ENCODE results near the gene PRM3.
"Not testable (repeated sequence)": the region's sequence is repeated elsewhere in the genome, so short reads cannot be mapped to it uniquely, and the experiment has no call there.

The PRM3 gene

DNA sequence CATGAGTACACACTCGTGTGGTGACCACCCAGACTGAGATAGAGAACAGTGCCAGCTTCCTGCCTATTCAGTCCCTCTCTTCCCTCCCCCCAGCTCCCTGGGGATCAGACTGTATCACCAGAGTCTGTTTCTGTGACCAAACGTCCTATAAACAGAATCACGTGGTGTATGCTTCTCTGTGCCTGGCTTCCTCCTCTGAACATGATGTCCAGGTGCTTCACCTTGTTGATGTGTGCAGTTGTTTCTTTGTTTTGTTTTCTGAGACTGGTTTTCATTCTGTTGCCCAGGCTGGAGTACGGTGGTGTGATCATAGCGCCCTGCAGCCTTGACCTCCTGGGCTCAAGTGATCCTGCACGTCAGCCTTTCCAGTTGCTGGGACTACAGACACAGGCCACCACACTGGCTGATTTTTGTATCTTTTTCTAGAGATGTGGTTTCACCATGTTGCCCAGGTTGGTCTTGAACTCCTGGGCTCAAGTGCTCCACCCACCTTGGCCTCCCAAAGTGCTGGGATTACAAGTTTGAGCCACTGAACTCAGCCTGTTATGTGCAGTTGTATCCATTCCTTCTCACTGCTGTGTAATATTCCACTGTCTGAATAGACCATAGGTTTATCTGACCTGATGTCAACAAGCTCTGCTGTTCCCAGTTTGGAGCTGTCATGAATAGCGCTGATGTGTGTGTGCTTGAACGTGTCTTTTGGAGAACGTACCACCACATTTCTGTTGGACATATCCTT is 36.6 kb upstream of the PRM3 start:
- Mint-ChIP-seq H3K27ac (no peak overlapping the region), H3K4me1 (ENCODE audit: low read depth) (peaks cover 48% of the 10 kb centered on the region), H3K36me3 (no peaks in the 10 kb centered on the region), H3K4me3 (no peak overlapping the region), H3K9me3 (ENCODE audit: low read depth) (no peaks in the 10 kb centered on the region), H3K27me3 (no peaks in the 10 kb centered on the region)

DNA sequence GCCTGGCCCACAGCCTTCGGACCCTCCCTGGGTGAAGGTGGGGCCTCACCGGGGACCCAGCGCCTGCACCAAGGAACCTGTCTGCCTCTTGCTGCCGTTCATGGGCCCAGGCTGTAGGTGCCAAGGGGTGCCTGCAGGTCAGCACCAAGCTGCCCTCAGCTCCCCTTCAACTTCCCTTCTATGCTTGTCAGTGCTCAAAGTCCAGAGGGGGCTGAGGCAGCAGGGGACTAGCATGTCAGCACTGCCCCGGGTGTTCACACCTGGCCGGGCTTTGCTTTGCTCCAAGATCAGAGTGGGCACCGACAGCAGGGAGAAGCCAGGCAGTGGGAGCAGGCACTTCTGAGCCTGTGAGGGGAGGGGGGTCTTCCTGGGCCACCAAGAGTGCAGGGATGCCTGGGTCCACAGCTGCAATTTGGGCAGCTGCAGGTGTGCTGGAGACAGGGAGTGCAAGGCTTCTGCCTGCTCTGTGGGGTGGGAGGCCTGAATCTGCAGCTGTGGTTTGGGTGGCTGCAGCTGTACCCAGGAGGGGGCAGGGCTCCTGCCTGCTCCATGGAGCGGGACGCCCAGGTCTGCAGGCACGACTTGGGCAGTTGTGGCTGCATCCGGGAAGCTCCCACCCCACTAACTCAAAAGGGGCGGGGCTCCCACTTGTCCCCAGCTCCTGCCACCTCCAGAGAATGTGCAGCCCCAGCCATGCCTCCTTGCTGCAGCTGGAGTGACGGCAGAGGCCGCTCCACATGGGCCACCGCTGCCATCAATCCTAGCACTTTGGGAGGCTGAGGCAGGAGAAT is 35.3 kb upstream of the PRM3 start:
- H3K36me3 Mint-ChIP-seq: no peaks in the 10 kb centered on the region
- H3K9me3 Mint-ChIP-seq (ENCODE audit: low read depth): no peaks in the 10 kb centered on the region
- H3K27me3 Mint-ChIP-seq: no peaks in the 10 kb centered on the region
- H3K27ac Mint-ChIP-seq: no peak overlapping the region
- H3K4me1 Mint-ChIP-seq (ENCODE audit: low read depth): peaks cover 45% of the 10 kb centered on the region
- no peak overlapping the region for H3K4me3 Mint-ChIP-seq

DNA sequence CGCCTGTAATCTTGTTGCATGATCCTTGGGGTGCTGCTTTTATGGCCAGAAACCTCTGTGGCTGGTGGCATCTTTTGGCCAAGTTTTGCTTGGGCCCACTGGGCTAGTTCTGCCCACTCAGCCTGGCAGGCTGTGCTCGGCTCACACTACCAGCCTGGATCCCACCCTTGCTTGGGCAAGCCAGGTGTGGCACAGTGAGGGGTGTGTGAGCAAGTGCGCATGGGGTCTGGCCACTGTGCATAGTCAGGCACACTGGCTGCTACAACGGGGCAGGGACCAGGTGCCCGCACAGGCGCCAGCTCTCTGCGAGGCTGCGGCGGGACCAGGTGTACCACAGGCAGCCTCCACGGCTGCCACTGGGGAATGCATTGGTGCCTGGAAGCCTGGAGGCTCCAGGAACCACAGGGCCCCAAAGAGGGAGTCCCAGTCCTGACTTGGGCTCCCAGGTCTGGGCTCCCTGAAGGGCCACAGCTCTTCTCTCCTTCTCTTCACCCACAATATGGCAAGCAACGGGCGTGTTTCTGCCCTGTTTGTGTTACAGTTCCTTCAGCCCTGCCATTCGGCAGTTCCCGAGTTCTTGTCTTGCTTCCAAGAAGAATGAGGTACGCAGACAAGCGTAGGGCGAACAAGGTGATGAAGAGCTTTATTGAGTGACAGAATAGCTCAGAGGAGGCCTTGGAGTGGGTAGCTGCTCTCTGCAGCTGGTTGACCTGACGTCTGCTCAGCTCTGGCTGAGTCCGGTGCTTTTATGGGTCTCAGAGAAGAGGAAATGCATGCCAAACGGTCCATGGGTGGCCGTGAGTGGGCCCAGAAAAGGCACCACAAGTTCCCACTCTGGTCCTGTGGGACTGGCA is 34.4 kb upstream of the PRM3 start:
- no peak overlapping the region for H3K4me3 Mint-ChIP-seq
- H3K4me1 Mint-ChIP-seq (ENCODE audit: low read depth): peaks cover 37% of the 10 kb centered on the region
- H3K27me3 Mint-ChIP-seq: no peaks in the 10 kb centered on the region
- no peak overlapping the region for H3K27ac Mint-ChIP-seq
- no peaks in the 10 kb centered on the region for H3K9me3 Mint-ChIP-seq (ENCODE audit: low read depth)
- no peaks in the 10 kb centered on the region for H3K36me3 Mint-ChIP-seq

DNA sequence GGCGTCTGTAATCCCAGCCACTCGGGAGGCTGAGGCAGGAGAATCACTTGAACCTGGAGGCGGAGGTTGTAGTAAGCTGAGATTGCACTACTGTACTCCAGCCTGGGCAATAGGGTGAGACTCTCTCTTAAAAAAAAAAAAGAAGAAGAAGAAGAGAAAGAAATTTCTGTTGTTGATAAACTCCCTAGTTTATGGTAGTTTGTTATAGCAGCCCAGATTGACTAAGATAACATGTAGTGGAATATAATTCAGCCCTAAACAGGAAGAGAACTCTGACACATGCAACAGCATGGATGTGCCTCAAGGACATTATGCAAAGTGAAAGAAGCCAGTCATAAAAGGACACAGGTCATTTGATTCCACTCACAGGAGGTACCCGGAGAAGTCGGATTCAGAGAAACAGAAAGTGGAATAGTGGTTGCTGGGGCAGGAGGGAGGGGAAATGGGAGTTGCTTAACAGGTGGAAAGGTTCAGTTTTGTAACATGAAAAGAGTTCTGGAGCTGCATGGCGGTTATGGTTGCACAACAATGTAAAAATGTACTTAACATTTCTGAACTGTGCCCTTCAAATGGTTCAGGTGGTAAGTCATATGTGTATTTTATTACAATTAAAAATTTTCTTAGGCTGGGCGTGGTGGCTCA is 33.7 kb upstream of the PRM3 start:
- Mint-ChIP-seq H3K4me1 (ENCODE audit: low read depth) (peaks cover 30% of the 10 kb centered on the region), H3K27me3 (no peaks in the 10 kb centered on the region), H3K27ac (no peak overlapping the region), H3K4me3 (no peak overlapping the region), H3K36me3 (no peaks in the 10 kb centered on the region), H3K9me3 (ENCODE audit: low read depth) (no peaks in the 10 kb centered on the region)

DNA sequence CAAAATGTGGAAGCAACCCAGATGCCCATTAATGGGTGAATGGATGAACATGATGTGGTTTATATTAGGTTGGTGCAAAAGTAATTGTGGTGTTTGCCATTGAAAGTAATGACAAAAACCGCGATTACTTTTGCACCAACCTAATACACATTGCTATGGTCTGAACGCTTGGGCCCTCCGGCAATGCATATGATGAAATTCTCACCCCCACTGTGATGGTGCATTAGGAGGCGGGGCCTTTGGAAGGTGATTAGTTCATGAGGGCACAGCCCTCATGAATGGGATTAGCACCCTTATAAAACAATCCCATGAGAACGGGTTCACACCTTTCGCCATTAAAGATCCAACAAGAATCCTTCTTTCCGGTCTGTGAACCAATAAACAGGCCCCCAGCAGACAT is 33.0 kb upstream of the PRM3 start:
- no peaks in the 10 kb centered on the region for H3K36me3 Mint-ChIP-seq
- no peak overlapping the region for H3K4me3 Mint-ChIP-seq
- H3K27ac Mint-ChIP-seq: no peak overlapping the region
- no peaks in the 10 kb centered on the region for H3K27me3 Mint-ChIP-seq
- H3K9me3 Mint-ChIP-seq (ENCODE audit: low read depth): no peaks in the 10 kb centered on the region
- H3K4me1 Mint-ChIP-seq (ENCODE audit: low read depth): peaks cover 24% of the 10 kb centered on the region

DNA sequence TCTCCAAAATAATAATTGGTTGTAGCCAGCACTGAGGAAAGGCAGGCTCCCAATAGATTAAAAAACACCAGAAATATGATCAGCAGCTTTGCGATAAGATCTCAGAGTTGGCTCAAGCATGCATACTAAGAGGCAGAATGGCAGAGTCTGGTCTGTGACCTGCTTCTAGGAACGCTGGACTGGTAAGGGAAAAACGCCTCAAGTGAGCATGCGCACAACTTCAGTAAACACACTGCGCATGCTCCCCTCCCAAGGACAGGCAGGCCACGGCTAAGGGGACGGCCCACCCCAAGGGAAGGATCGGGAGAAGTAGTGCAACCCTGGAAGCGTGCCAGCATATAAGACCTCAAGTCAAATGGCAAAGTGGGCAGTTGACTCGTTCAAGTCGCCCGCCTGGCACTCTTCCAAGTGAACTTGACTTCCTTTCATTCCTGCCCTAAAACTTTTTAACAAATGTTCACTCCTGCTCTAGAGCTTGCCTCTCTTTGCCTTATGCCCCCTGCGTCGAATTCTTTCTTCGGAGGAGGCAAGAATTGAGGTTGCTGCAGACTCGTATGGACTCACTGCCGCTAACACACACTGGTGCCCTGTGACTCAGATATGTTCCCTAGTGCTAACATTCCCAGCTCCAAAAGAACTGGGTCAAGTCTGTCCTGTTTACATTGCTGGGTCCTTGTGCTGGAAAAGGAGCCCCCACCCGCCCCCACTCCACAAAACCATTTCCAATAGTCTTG is 30.1 kb upstream of the PRM3 start:
- H3K4me3 Mint-ChIP-seq: no peak overlapping the region
- peaks cover 11% of the 10 kb centered on the region for H3K4me1 Mint-ChIP-seq (ENCODE audit: low read depth)
- H3K27me3 Mint-ChIP-seq: no peaks in the 10 kb centered on the region
- no peak overlapping the region for H3K27ac Mint-ChIP-seq
- H3K36me3 Mint-ChIP-seq: no peaks in the 10 kb centered on the region
- no peaks in the 10 kb centered on the region for H3K9me3 Mint-ChIP-seq (ENCODE audit: low read depth)

DNA sequence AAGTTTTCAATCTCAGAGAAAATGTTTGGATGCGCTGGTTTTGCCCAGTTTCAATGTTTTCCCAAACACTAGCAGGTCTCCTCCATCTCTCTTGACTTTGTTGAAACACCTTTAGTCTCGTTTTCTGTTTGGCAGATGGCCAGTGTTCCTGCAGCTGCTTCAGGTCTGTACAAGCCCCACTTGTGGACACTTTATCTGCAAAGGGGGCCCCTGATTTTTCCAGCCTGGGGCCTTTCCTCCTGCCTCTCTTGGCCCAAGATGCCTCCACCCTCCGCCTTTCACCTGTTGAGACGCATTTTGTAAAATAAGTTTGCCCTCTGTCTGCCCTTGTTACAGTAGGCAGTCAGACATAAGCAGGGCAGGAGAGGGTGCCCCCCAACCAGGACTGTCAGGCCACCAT is 29.5 kb upstream of the PRM3 start:
- no peaks in the 10 kb centered on the region for H3K36me3 Mint-ChIP-seq
- H3K27me3 Mint-ChIP-seq: no peaks in the 10 kb centered on the region
- no peak overlapping the region for H3K4me3 Mint-ChIP-seq
- peaks cover 13% of the 10 kb centered on the region for H3K4me1 Mint-ChIP-seq (ENCODE audit: low read depth)
- H3K27ac Mint-ChIP-seq: no peak overlapping the region
- H3K9me3 Mint-ChIP-seq (ENCODE audit: low read depth): no peaks in the 10 kb centered on the region

DNA sequence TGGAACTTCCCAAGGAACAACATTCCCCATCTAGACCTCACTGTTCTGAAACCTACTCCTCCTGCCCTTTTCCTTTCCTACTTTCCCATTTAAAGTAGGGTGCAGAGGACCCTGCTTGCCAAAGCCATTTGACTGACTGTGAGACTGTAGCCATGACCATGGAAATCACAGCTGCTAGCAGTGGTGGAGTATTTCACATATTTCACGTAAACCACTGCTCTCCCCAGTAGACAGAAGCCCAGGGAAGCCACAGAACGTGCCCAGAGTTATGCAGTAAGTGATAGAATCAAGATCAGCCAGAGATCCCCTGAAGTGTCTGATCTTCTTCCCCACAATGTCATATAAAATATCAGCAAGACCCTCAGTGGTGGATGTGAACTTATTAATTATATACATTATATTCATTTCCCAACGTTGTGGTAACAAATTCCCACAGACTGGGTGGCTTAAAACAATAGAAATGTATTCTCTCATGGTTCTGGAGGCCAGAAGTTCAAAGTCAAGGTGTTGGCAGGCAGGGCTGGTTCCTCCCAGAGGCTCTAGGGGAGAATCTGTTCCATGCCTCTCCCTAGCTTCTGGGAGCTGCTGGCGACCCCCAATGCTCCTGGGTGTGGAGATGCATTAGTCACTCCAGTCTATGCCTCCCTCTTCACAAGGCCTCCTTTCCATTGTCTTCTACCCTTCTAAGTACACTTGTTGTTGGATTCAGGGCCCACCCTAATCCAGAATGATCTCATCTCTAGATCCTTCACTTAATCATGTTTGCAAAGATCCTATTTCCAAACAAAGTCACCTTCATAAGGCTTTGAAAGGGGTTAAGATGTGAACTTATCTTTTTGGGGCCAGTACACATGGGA is 28.4 kb upstream of the PRM3 start:
- Mint-ChIP-seq H3K9me3 (ENCODE audit: low read depth) (no peaks in the 10 kb centered on the region), H3K27me3 (no peaks in the 10 kb centered on the region), H3K4me1 (ENCODE audit: low read depth) (peaks cover 20% of the 10 kb centered on the region), H3K27ac (no peak overlapping the region), H3K36me3 (no peaks in the 10 kb centered on the region), H3K4me3 (no peak overlapping the region)

DNA sequence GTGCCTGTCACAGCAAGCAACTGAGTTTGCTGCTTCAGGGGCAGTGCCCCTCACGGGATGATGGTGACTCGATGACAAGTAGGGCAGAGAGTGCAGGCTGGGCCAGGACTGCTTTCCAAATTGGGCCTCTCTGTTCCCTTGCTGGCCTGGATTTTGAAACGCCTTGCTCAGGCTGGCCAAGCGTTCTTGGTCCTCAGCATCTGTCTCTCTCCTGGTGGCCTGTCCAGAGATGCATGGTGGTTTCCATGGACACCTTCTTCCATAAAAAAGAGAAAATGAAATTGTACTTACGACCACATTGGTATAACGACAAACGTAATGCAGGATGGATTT is 27.1 kb upstream of the PRM3 start:
- Mint-ChIP-seq H3K27me3 (no peaks in the 10 kb centered on the region), H3K4me3 (no peak overlapping the region), H3K36me3 (no peaks in the 10 kb centered on the region), H3K27ac (no peak overlapping the region), H3K4me1 (ENCODE audit: low read depth) (peaks cover 28% of the 10 kb centered on the region), H3K9me3 (ENCODE audit: low read depth) (no peaks in the 10 kb centered on the region)

DNA sequence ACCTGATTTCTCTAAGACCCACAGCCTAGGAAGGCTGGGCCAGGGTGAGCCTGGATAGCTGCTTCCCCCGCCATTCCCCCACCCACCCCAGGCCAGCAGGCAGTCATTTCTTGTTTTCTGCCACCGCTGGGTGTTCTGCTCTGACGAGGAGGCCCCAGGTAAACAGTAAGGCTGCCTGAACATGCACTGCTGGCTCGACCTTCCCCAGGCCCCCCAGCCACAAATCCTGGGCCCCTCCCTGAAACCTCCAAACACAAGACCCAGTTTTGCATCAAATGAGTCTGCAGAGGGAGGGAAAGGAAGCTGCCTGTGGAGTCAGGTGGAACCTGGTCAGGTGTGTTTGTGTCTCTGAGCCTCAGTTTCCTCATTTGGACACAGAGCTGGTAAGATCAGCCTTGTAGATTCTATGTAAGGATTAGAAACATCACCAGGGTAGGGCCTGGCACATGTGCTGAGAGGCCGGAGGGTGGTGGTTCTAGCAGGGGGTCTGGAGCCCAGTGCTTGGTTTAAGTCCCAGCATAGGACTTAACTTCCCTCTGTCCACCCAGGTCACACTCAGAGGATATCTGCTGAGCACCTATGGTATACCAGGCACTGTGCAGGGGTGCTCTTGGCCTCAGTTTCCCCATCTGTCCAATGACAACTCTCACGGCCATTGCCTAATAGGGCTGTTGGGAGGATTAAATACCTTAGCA is 26.6 kb upstream of the PRM3 start:
- H3K36me3 Mint-ChIP-seq: no peaks in the 10 kb centered on the region
- no peaks in the 10 kb centered on the region for H3K27me3 Mint-ChIP-seq
- no peaks in the 10 kb centered on the region for H3K9me3 Mint-ChIP-seq (ENCODE audit: low read depth)
- H3K4me3 Mint-ChIP-seq: no peak overlapping the region
- peaks cover 28% of the 10 kb centered on the region for H3K4me1 Mint-ChIP-seq (ENCODE audit: low read depth)
- no peak overlapping the region for H3K27ac Mint-ChIP-seq

DNA sequence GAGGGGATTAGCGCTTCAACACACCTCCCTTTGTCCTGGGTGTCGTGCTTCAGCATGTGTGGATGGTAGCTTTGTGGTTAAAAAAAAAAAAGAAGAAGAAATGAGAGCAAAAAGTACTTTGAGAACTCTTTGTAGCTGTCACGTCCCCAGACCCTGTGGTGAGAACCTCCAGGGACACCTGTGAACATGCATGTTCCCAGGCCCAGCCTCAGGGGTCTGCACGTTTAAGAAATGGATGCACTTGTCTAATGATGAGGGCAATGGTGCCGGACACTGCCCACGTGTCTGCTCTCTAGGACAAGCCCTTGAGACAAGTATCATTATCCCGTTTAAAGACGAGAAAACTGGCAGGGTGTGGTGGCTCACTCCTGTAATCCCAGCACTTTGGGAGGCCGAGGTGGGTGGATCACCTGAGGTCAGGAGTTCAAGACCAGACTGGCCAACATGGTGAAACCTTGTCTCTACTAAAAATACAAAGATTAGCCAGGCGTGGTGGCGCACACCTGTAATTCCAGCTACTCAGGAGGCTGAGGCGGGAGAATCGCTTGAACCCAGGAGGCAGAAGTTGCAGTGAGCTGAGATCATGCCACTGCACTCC is 25.6 kb upstream of the PRM3 start:
- H3K27ac Mint-ChIP-seq: peak overlapping the region; percentile 78

DNA sequence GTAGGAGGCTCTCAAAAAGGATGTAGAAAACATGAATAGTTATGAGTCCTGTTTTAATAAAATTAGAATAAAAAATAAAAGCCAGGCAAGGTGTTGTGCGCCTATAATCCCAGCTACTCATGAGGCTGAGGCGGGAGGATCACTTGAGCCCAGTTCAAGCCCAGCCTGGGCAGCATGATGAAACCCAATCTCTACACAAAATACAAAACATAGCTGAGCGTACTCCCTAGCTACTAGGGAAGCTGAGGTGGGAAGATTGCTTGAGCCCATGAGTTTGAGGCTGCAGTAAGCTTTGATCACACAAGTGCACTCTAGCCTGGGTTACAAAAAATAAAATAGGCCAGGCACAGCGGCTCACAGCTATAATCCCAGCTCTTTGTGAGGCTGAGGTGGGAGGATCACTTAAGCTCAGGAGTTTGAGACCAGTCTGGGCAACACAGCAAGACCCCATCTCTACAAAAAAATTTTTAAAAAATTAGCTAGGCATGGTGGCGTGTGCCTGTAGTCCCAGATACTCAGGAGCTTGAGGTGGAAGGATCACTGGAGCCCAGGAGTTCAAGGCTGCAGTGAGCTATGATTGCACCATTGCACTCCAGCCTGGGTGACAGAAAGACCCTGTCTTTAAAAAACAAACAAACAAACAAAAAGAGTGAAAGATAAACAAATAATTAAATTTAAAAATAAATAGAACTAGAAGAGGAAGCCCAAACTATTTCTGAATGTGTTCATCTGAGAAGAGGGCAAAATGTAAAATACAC is 24.9 kb upstream of the PRM3 start:
- Mint-ChIP-seq H3K4me1 (ENCODE audit: low read depth) (peaks cover 34% of the 10 kb centered on the region), H3K27ac (peak overlapping the region; percentile 68), H3K4me3 (peak overlapping the region; percentile 72), H3K9me3 (ENCODE audit: low read depth) (no peaks in the 10 kb centered on the region), H3K27me3 (no peaks in the 10 kb centered on the region), H3K36me3 (no peaks in the 10 kb centered on the region)

More for the DNA sequence above, 25.6 kb upstream of the PRM3 start:
- peak overlapping the region; percentile 66 for H3K4me3 Mint-ChIP-seq
- peaks cover 32% of the 10 kb centered on the region for H3K4me1 Mint-ChIP-seq (ENCODE audit: low read depth)
- H3K36me3 Mint-ChIP-seq; H3K9me3 Mint-ChIP-seq (ENCODE audit: low read depth); H3K27me3 Mint-ChIP-seq: not testable (repeated sequence)

Data from activated naive CD8-positive, alpha-beta T cell (primary cell).